Measurements from ENCODE around the gene ADARB1. TPM values are rescaled to one million over a fixed set of nuclear protein-coding genes. Genes with fewer than 3 reads are reported as not detected.
A peak's percentile ranks its signal among the peaks of the same experiment; 100 is the strongest.

ADARB1 gene
- total and polyA plus RNA-seq, 9 of the 15 experiments (the other 6 are each of a cell fraction or from before 2014, with no cell fraction given), result 6.7 to 16.0 (median 8.3) TPM

DNA sequence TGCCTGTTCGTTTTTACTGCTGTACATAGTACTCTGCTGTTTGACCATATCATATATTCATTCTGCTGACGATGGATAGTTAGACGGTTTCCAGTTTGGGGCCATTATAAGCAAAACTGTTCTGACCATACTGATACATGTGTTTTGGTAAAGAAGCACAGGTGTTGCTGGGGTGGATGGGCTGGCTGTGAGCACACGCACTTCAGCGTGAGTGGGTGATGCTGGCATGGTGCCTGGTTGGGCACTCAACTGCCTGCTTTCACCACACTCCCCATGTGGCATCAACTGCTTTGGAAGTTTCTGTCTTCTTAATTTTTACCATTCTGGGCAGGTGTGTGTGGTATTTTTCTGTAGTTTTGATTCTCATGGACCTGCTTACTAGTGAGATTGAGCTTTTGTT is 37.3 kb downstream of the ADARB1 start:
- Histone ChIP-seq H3K4me3 (no peak overlapping the region), H3K4me2 (ENCODE audit: insufficient read depth, low read length) (peak overlapping the region; percentile 57; the same call in 1 of the 2 replicates), H3K9me1 (ENCODE audit: control insufficient read depth, insufficient read depth, low read length) (no peaks in the 10 kb centered on the region), H3K36me3 (ENCODE audit: control insufficient read depth, insufficient read depth, low read length) (no peaks in the 10 kb centered on the region), H3K27me3 (ENCODE audit: control insufficient read depth in 2 of 2, insufficient read depth in 2 of 2, low read length in 2 of 2) (no peaks in the 10 kb centered on the region), H2AFZ (ENCODE audit: low read depth, low read length) (peak overlapping the region; percentile 53), H4K20me1 (replicated peaks; ENCODE audit: control insufficient read depth, insufficient read depth, low read length) (no peaks in the 10 kb centered on the region), H3K9ac (ENCODE audit: insufficient read depth in 1 of 2, low read depth in 2 of 2, low read length in 2 of 2) (no peak overlapping the region), H3K27ac (ENCODE audit: extremely low read depth, low read depth, low read length) (peak overlapping the region; percentile 52; the same call in 2 of the 3 replicates), H3K79me2 (ENCODE audit: control insufficient read depth, insufficient read depth, low read length) (peaks cover 12% of the 10 kb centered on the region; the same call in 2 of the 3 replicates), H3K9me3 (replicated peaks; ENCODE audit: control insufficient read depth, insufficient read depth, low read depth, low read length) (no peaks in the 10 kb centered on the region), H3K4me1 (replicated peaks in 1 of 2; ENCODE audit: control insufficient read depth in 2 of 2, insufficient read depth in 2 of 2, low read length in 2 of 2) (peaks cover 18 to 43% of the 10 kb centered on the region in 2 experiments)
- in situ Hi-C loops (cut with MboI) (no loop called here), intact Hi-C loops (cut with micrococcal nuclease) (no loop called here)
- no TSS peak for BruUV-seq (replicated peaks)
- ATAC-seq (no peak), FAIRE-seq (peak; percentile 15), DNase-seq (ENCODE audit: extremely low read depth in 1 of 4, low spot score in 3 of 4) (no peak)
- WGBS (ENCODE audit: insufficient coverage, low coverage, missing lambda C conversion rate), result 65% methylated on average over 5 of the region's 5 CpGs
- CTCF ChIA-PET (ENCODE audit: low intra/inter-chr PET ratio), result no interaction called here
- POLR2A ChIA-PET, result no interaction called here
- TF ChIP-seq, protein P1, sequence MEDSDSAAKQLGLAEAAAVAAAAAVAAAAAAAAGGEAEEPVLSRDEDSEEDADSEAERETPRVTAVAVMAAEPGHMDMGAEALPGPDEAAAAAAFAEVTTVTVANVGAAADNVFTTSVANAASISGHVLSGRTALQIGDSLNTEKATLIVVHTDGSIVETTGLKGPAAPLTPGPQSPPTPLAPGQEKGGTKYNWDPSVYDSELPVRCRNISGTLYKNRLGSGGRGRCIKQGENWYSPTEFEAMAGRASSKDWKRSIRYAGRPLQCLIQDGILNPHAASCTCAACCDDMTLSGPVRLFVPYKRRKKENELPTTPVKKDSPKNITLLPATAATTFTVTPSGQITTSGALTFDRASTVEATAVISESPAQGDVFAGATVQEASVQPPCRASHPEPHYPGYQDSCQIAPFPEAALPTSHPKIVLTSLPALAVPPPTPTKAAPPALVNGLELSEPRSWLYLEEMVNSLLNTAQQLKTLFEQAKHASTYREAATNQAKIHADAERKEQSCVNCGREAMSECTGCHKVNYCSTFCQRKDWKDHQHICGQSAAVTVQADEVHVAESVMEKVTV (CRISPR knock-in tag; IDR thresholded peaks at IDR 0.05), result no peak
- TF ChIP-seq GMEB1 (CRISPR knock-in tag; IDR thresholded peaks at IDR 0.05) (no peak), ZNF316 (IDR thresholded peaks at IDR 0.05) (0 out of 2 replicates have a peak, but pooled peaks have one; percentile 16), IRF2 (CRISPR knock-in tag; IDR thresholded peaks at IDR 0.05) (no peak), ELF2 (CRISPR knock-in tag; IDR thresholded peaks at IDR 0.05) (no peak)
- TF ChIP-seq, protein P2, sequence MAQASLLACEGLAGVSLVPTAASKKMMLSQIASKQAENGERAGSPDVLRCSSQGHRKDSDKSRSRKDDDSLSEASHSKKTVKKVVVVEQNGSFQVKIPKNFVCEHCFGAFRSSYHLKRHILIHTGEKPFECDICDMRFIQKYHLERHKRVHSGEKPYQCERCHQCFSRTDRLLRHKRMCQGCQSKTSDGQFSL (CRISPR knock-in tag; IDR thresholded peaks at IDR 0.05), result no peak
- TF ChIP-seq, protein P2 (tag; IDR thresholded peaks at IDR 0.05), result no peak
- TF ChIP-seq, protein P3, sequence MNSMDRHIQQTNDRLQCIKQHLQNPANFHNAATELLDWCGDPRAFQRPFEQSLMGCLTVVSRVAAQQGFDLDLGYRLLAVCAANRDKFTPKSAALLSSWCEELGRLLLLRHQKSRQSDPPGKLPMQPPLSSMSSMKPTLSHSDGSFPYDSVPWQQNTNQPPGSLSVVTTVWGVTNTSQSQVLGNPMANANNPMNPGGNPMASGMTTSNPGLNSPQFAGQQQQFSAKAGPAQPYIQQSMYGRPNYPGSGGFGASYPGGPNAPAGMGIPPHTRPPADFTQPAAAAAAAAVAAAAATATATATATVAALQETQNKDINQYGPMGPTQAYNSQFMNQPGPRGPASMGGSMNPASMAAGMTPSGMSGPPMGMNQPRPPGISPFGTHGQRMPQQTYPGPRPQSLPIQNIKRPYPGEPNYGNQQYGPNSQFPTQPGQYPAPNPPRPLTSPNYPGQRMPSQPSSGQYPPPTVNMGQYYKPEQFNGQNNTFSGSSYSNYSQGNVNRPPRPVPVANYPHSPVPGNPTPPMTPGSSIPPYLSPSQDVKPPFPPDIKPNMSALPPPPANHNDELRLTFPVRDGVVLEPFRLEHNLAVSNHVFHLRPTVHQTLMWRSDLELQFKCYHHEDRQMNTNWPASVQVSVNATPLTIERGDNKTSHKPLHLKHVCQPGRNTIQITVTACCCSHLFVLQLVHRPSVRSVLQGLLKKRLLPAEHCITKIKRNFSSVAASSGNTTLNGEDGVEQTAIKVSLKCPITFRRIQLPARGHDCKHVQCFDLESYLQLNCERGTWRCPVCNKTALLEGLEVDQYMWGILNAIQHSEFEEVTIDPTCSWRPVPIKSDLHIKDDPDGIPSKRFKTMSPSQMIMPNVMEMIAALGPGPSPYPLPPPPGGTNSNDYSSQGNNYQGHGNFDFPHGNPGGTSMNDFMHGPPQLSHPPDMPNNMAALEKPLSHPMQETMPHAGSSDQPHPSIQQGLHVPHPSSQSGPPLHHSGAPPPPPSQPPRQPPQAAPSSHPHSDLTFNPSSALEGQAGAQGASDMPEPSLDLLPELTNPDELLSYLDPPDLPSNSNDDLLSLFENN (IDR thresholded peaks at IDR 0.05; ENCODE audit: low read depth in 2 of 2, low read length in 2 of 2), result no peak

Measured in K562 (cell line).